HepG2 (cell line): ENCODE measurements around the gene CDK3. TPM values are rescaled to one million over a fixed set of nuclear protein-coding genes. Genes with fewer than 3 reads are reported as not detected.

ENCODE experiments used
- ASH2L ChIP-seq: fragments of 300-600, 200-600 bp; sonication (generic); IDR thresholded peaks from 2 replicates; pipeline ENCODE4 v1.7.0; 2017; ENCODE audit warnings: low read depth, mild to moderate bottlenecking, moderate library complexity, mixed read lengths, low read length; ENCODE audit not compliant: insufficient read length
- CENPT ChIP-seq: sonication (generic); formaldehyde crosslinking; IDR thresholded peaks from 2 replicates; pipeline ENCODE4 v1.8.0; 2022; ENCODE audit warnings: low read depth, mild to moderate bottlenecking, moderate library complexity, missing genetic modification reagents
- FOXO1 ChIP-seq: sonication (generic); formaldehyde crosslinking; IDR thresholded peaks from 2 replicates; pipeline ENCODE4 v1.4.0; 2020; ENCODE audit warnings: missing genetic modification reagents
- HCFC1 ChIP-seq: fragments of 150-350 bp; IDR thresholded peaks from 2 replicates; pipeline ENCODE4 v1.6.1; 2014; ENCODE audit warnings: low read depth, low read length
- HNRNPUL1 ChIP-seq: fragments of 200-400 bp; formaldehyde crosslinking; IDR thresholded peaks from 2 replicates; pipeline ENCODE4 v1.6.1; 2017; ENCODE audit warnings: low read depth, mild to moderate bottlenecking, low read length, moderate library complexity
- IKZF4 ChIP-seq: sonication (generic); formaldehyde crosslinking; IDR thresholded peaks from 2 replicates; pipeline ENCODE4 v1.5.1; 2020; ENCODE audit warnings: borderline replicate concordance, mild to moderate bottlenecking, low read depth, missing genetic modification reagents; ENCODE audit errors: not compliant biosample characterization
- KLF13 ChIP-seq: sonication (generic); formaldehyde crosslinking; IDR thresholded peaks from 2 replicates; pipeline ENCODE4 v1.4.0; 2020; ENCODE audit warnings: mild to moderate bottlenecking, missing genetic modification reagents
- MAFG ChIP-seq: sonication (generic); formaldehyde crosslinking; IDR thresholded peaks from 2 replicates; pipeline ENCODE4 v1.5.1; 2020; ENCODE audit warnings: mild to moderate bottlenecking, missing genetic modification reagents
- MEF2D ChIP-seq: sonication (generic); formaldehyde crosslinking; IDR thresholded peaks from 2 replicates; pipeline ENCODE4 v1.5.1; 2020; ENCODE audit warnings: mild to moderate bottlenecking, missing genetic modification reagents
- MXD1 ChIP-seq: sonication (generic); formaldehyde crosslinking; IDR thresholded peaks from 2 replicates; pipeline ENCODE4 v1.4.0; 2020; ENCODE audit warnings: mild to moderate bottlenecking, missing genetic modification reagents
- POGZ ChIP-seq: sonication (generic); formaldehyde crosslinking; IDR thresholded peaks from 2 replicates; pipeline ENCODE4 v1.4.0; 2020; ENCODE audit warnings: mild to moderate bottlenecking, missing genetic modification reagents
- REXO4 ChIP-seq: sonication (generic); formaldehyde crosslinking; IDR thresholded peaks from 2 replicates; pipeline ENCODE4 v1.8.0; 2022; ENCODE audit warnings: missing genetic modification reagents, mild to moderate bottlenecking, borderline replicate concordance
- SP5 ChIP-seq: IDR thresholded peaks from 2 replicates; pipeline ENCODE4 v1.6.1; 2016; ENCODE audit warnings: low read depth, borderline replicate concordance
- ZNF326 ChIP-seq: sonication (generic); formaldehyde crosslinking; IDR thresholded peaks from 2 replicates; pipeline ENCODE4 v1.4.0; 2020; ENCODE audit warnings: missing genetic modification reagents, borderline replicate concordance
- ZNF674 ChIP-seq: sonication (generic); formaldehyde crosslinking; IDR thresholded peaks from 2 replicates; pipeline ENCODE4 v1.5.0; 2020; ENCODE audit warnings: low read depth, mild to moderate bottlenecking, missing genetic modification reagents
- ZNF746 ChIP-seq: sonication (generic); formaldehyde crosslinking; IDR thresholded peaks from 2 replicates; pipeline ENCODE4 v1.8.0; 2022; ENCODE audit warnings: mild to moderate bottlenecking, missing genetic modification reagents
- ZNF761 ChIP-seq: sonication (generic); formaldehyde crosslinking; conservative IDR thresholded peaks from 2 replicates; pipeline ENCODE4 v1.4.0; 2020; ENCODE audit warnings: mild to moderate bottlenecking, missing genetic modification reagents
- polyA plus RNA-seq, 8 experiments: library from polyadenylated mRNA; depleted of rRNA in 3 of 8; stranded (reverse) in 7 of 8; unstranded in 1 of 8; fragments of >200 nt; fragmentation: Illumina TruSeq in 4 of 8; extraction: Trizol in 4 of 8; gene quantifications; 2 replicates each; pipeline versions ENCODE4 v1.2.1 to v1.2.3, GENCODE V29; 2011 to 2016; ENCODE audit warnings: low read depth in 4 of 8, missing spikeins in 1 of 8, mixed read lengths in 1 of 8; ENCODE audit not compliant: insufficient read depth in 1 of 8
- total RNA-seq, 5 experiments: library from RNA; depleted of rRNA; stranded (reverse); fragments of >200 nt; fragmentation: Illumina TruSeq; extraction: Trizol; gene quantifications; 2 replicates each; pipeline ENCODE4 v1.2.3, GENCODE V29; 2016; ENCODE audit warnings: low read depth in 1 of 5
- TF ChIP-seq, protein P1 (sequence below): sonication (generic); formaldehyde crosslinking; IDR thresholded peaks from 2 replicates; pipeline ENCODE4 v1.5.1; 2020; ENCODE audit warnings: mild to moderate bottlenecking, missing genetic modification reagents
- TF ChIP-seq, protein P2 (sequence below): IDR thresholded peaks from 2 replicates; pipeline ENCODE4 v1.6.1; 2016; ENCODE audit warnings: mild to moderate bottlenecking
- TF ChIP-seq, protein P3 (sequence below), 2 experiments: sonication (generic) in 1 of 2; formaldehyde crosslinking in 1 of 2; IDR thresholded peaks; 2 replicates each; pipeline versions ENCODE4 v1.4.0 to v1.6.1; 2016 to 2020; ENCODE audit warnings: borderline replicate concordance in 1 of 2, low read depth in 1 of 2, mild to moderate bottlenecking in 1 of 2, missing genetic modification reagents in 1 of 2

CDK3 gene
- total and polyA plus RNA-seq, 2 of the 13 experiments (the other 11 are each of a cell fraction or from before 2014, with no cell fraction given) = 5.8 to 11.4 TPM

- 0 out of 2 replicates have a peak, but pooled peaks have one; percentile 23 for TF ChIP-seq ZNF761
- TF ChIP-seq CENPT (CRISPR knock-in tag) = no peak
- 0 out of 2 replicates have a peak, but pooled peaks have one; percentile 23 for TF ChIP-seq SP5
- TF ChIP-seq ZNF326 = no peak
- TF ChIP-seq MXD1 = no peak
- no peak for TF ChIP-seq MEF2D (CRISPR knock-in tag)
- no peak for TF ChIP-seq REXO4 (CRISPR knock-in tag)
- TF ChIP-seq IKZF4 = no peak
- TF ChIP-seq, protein P1, sequence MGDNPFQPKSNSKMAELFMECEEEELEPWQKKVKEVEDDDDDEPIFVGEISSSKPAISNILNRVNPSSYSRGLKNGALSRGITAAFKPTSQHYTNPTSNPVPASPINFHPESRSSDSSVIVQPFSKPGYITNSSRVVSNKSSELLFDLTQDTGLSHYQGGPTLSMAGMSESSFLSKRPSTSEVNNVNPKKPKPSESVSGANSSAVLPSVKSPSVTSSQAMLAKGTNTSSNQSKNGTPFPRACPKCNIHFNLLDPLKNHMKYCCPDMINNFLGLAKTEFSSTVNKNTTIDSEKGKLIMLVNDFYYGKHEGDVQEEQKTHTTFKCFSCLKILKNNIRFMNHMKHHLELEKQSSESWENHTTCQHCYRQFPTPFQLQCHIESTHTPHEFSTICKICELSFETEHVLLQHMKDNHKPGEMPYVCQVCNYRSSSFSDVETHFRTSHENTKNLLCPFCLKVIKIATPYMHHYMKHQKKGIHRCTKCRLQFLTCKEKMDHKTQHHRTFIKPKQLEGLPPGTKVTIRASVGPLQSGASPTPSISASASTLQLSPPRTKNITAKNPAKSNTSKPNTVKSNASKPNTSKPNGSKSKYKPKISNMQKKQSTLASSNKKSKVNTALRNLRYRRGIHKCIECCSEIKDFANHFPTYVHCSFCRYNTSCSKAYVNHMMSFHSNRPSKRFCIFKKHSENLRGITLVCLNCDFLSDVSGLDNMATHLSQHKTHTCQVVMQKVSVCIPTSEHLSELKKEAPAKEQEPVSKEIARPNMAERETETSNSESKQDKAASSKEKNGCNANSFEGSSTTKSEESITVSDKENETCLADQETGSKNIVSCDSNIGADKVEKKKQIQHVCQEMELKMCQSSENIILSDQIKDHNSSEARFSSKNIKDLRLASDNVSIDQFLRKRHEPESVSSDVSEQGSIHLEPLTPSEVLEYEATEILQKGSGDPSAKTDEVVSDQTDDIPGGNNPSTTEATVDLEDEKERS = no peak
- no peak for TF ChIP-seq ZNF746 (CRISPR knock-in tag)
- no peak for TF ChIP-seq MAFG (CRISPR knock-in tag)
- TF ChIP-seq HNRNPUL1 = no peak
- no peak for TF ChIP-seq KLF13
- TF ChIP-seq FOXO1 (CRISPR knock-in tag) = 0 out of 2 replicates have a peak, but pooled peaks have one; percentile 40
- TF ChIP-seq ZNF674 (CRISPR knock-in tag) = no peak
- TF ChIP-seq ASH2L = no peak
- TF ChIP-seq POGZ (CRISPR knock-in tag) = no peak
- TF ChIP-seq, protein P2, sequence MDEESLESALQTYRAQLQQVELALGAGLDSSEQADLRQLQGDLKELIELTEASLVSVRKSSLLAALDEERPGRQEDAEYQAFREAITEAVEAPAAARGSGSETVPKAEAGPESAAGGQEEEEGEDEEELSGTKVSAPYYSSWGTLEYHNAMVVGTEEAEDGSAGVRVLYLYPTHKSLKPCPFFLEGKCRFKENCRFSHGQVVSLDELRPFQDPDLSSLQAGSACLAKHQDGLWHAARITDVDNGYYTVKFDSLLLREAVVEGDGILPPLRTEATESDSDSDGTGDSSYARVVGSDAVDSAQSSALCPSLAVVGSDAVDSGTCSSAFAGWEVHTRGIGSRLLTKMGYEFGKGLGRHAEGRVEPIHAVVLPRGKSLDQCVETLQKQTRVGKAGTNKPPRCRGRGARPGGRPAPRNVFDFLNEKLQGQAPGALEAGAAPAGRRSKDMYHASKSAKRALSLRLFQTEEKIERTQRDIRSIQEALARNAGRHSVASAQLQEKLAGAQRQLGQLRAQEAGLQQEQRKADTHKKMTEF (CRISPR knock-in tag) = no peak
- no peak for TF ChIP-seq HCFC1
- TF ChIP-seq, protein P3, sequence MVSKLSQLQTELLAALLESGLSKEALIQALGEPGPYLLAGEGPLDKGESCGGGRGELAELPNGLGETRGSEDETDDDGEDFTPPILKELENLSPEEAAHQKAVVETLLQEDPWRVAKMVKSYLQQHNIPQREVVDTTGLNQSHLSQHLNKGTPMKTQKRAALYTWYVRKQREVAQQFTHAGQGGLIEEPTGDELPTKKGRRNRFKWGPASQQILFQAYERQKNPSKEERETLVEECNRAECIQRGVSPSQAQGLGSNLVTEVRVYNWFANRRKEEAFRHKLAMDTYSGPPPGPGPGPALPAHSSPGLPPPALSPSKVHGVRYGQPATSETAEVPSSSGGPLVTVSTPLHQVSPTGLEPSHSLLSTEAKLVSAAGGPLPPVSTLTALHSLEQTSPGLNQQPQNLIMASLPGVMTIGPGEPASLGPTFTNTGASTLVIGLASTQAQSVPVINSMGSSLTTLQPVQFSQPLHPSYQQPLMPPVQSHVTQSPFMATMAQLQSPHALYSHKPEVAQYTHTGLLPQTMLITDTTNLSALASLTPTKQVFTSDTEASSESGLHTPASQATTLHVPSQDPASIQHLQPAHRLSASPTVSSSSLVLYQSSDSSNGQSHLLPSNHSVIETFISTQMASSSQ (IDR thresholded peaks at IDR 0.05; ENCODE audit: low read depth) = no peak
- TF ChIP-seq, protein P3 (CRISPR knock-in tag; IDR thresholded peaks at IDR 0.05; ENCODE audit: borderline replicate concordance) = no peak
Measured at GRCh38 chr17:76032073-76032779, 31.6 kb downstream of the CDK3 start (continued).
